GM13976 (cell line): ENCODE results near the gene MATN3.
"Not testable (repeated sequence)": the region's sequence is repeated elsewhere in the genome, so short reads cannot be mapped to it uniquely, and the experiment has no call there.

ENCODE experiments used
- DNase-seq: peaks from one replicate; pipeline ENCODE4 v3.0.0; 2012; ENCODE audit warnings: low spot score
- in situ Hi-C: fragments of 300-500 bp; cut with MboI; formaldehyde crosslinking; loops from one replicate; pipeline ENCODE4 v1.12.0; 2022; ENCODE audit warnings: low sequenced_read_pairs, mixed read lengths, inconsistent platforms; ENCODE audit not compliant: unreplicated experiment
- TF ChIP-seq, protein P1 (sequence below): IDR thresholded peaks from 2 replicates; pipeline ENCODE4 v1.5.1; 2012; ENCODE audit warnings: borderline replicate concordance, mild to moderate bottlenecking; ENCODE audit not compliant: insufficient read depth; ENCODE audit errors: extremely low read depth, missing control alignments, control extremely low read depth

MATN3 gene

GRCh38 chr2:20049637-20050036, 37.2 kb upstream of the MATN3 start:
- no peak for DNase-seq
- TF ChIP-seq, protein P1, sequence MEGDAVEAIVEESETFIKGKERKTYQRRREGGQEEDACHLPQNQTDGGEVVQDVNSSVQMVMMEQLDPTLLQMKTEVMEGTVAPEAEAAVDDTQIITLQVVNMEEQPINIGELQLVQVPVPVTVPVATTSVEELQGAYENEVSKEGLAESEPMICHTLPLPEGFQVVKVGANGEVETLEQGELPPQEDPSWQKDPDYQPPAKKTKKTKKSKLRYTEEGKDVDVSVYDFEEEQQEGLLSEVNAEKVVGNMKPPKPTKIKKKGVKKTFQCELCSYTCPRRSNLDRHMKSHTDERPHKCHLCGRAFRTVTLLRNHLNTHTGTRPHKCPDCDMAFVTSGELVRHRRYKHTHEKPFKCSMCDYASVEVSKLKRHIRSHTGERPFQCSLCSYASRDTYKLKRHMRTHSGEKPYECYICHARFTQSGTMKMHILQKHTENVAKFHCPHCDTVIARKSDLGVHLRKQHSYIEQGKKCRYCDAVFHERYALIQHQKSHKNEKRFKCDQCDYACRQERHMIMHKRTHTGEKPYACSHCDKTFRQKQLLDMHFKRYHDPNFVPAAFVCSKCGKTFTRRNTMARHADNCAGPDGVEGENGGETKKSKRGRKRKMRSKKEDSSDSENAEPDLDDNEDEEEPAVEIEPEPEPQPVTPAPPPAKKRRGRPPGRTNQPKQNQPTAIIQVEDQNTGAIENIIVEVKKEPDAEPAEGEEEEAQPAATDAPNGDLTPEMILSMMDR, result no peak
- in situ Hi-C loops, result no loop called here

DNA sequence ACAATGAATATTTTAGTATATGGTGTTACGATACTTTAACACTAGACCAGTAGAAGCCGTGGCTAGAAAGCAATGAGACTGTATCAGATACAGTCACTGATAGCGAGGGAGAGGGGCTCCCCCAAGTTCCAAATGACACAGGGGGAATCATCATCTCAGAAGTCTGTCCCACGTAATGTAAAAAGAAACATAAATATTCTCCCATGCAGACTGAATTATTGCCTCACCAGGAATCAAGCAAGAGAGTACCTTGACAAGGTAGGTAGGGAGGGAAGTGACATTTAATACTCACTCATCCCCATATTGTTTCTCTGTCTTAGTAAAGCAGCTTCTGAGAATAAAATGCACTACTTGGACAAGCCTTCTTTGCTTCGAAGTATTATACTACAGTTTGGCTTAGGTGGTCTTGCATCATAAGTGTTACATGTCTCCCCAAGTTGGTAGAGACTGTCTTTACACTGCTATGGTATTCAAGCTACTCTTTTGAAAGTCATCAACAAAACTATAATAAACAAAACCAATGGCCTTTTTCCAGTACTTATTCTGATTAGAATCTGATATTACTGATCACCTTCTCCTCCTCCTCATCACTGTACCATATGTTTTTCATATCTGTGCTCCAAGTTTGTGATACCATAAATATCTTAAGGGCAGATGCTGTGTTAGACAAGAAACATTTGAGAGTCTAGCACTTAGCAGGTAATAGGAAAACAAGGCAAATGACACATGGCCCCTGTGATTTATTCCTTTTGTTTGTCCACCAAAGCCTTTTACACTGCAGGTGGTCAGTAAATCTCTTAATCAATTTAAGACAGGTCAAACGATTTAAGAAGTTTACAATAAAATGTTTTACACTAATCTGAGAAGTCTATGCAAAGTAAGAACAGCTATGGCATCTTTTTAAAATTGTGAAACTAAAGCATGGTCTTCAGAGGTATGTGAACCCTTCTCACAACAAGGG, 36.3 kb upstream of the MATN3 start:
- TF ChIP-seq, protein P1, result no peak
- no peak for DNase-seq
- in situ Hi-C loops, result no loop called here

DNA sequence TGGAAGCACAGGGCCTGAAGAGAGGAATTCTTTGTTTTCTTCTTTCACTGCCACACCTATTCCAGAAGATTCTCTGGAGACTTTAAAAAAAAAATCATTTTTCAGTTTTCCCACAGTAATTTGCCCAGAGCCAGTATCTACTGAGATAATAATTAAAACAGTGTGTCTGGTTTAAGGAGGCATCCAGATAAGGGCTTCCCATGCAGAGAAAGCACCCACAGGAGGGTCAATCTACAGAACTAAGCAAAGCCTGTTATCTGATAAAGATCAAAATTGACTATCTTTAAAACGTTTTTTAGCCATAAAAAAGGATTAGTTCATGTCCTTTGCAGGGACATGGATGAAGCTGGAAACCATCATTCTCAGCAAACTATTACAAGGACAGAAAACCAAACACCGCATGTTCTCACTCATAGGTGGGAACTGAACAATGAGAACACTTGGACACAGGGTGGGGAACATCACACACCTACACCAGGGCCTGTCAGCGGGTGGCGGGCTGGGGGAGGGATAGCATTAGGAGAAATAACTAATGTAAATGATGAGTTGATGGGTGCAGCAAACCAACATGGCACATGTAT, 33.3 kb upstream of the MATN3 start:
- DNase-seq, in situ Hi-C loops: not testable (repeated sequence)

DNA sequence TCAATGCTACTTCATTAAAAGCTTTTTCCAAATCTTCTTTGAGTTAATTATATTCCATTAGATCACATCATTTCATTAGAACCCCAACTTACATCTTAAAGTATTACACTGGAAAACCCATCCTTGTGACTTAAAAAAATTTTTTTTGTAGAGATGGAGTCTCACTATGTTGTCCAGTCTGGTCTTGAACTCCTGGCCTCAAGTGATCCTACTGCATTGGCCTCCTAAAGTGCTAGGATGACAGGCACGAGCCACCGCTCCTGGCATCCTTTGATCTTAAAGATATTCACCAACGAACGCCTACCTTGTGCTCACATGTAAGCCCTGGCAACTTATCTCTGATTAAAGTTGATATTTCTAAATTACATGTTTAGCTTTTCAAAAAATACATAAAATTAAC, 32.3 kb upstream of the MATN3 start:
- TF ChIP-seq, protein P1, result no peak
- in situ Hi-C loops, result no loop called here

DNA sequence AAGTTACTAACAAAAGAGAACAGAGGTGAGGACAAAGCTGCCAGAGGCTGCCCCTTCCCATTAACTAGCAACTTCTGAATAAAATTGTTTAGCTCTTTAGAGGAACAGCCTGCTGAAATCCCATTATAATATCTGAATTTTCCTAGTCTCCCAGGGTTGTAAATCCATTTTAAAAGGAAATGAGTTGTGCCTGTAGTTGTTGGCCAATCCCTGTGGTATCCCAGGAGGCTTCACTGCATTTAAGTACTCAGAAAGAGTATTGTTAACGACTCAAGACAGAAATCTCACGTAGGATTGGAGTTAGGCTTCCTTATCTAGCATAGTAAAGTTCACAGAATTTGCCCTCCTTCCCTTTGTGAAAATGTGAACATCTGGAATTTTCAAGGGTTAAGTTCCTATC, 30.1 kb upstream of the MATN3 start:
- in situ Hi-C loops, result no loop called here
- no peak for DNase-seq
- TF ChIP-seq, protein P1, result no peak

More for the DNA sequence above, 32.3 kb upstream of the MATN3 start:
- DNase-seq, result no peak

DNA sequence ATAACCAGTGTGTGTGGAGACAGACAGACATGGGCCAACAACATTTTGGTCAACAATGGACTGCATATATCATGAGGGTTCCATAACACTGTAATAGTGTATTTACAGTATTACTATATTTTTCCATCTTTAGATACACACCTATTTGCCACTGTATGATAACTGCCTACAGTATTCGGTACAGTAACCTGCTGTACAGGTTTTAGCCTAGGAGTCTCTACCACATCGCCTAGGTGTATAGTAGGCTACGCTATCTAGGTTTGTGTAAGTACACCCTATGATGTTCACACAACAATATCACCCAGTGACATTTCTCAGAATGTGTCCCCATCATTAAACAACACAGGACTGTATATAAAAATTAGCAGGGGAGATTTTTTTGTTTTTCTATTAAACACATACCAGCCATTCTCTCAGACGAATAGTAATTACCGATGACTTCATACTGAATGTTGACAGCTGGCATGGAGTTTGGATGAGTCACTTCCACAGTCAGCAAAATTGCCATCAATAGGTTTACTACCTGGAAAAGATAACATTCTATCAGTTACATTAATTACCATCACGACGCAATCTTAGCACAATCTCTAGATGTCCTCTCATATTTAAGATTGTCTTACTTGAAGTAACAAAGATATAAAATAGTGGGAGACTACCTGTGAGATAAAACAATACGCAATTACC, 28.2 kb upstream of the MATN3 start:
- in situ Hi-C loops, result no loop called here
- TF ChIP-seq, protein P1, result no peak
- no peak for DNase-seq

DNA sequence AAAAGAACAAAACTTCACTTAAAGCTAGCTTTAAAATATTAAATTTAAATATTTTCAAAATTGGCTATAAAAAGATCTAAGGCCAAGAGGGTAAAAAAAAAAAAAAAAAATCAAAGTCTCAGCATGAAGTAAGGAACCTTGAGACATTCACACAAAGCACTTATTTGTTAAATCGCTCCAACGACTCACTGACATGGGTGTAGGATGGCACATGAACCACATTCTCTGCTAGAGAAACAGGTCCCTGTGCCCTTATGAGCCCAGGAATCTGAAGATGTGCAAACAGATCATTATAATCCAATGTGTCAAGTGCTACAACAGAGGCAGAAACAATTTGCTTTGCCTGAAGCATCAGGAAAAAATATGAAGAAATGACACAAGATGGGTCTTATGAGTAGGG, 25.2 kb upstream of the MATN3 start:
- no peak for DNase-seq
- in situ Hi-C loops, result no loop called here
- TF ChIP-seq, protein P1, result no peak
